GM12878 (cell line): ENCODE measurements around the gene GNGT2. TPM values are rescaled to one million over a fixed set of nuclear protein-coding genes. Genes with fewer than 3 reads are reported as not detected.

ENCODE experiments used
- BRCA1 ChIP-seq: IDR thresholded peaks from 2 replicates; pipeline ENCODE4 v1.6.1; 2011; ENCODE audit warnings: low read depth, low read length, improper control_type of control experiment
- CBX3 ChIP-seq: fragments of 200-600 bp; sonication (generic); IDR thresholded peaks from 2 replicates; pipeline ENCODE4 v1.6.1; 2016; ENCODE audit warnings: low read depth, borderline replicate concordance
- CREB1 ChIP-seq: IDR thresholded peaks from 2 replicates; pipeline ENCODE4 v1.6.1; 2012; ENCODE audit warnings: low read depth, mild to moderate bottlenecking, inconsistent platforms
- KAT2A ChIP-seq: conservative IDR thresholded peaks from 2 replicates; pipeline ENCODE4 v1.6.1; 2011; ENCODE audit warnings: low read depth, low read length; ENCODE audit not compliant: control insufficient read depth
- NFXL1 ChIP-seq: fragments of 450-650 bp; IDR thresholded peaks from 2 replicates; pipeline ENCODE4 v1.6.1; 2017; ENCODE audit warnings: antibody characterized with exemption, mild to moderate bottlenecking, borderline replicate concordance
- NR2F1 ChIP-seq: fragments of 450-650 bp; conservative IDR thresholded peaks from 2 replicates; pipeline ENCODE4 v1.6.1; 2017; ENCODE audit warnings: mild to moderate bottlenecking
- PBX3 ChIP-seq: IDR thresholded peaks from 2 replicates; pipeline ENCODE4 v1.6.1; 2011; ENCODE audit warnings: mild to moderate bottlenecking, low read depth, low read length, moderate library complexity; ENCODE audit not compliant: insufficient replicate concordance
- POLR2AphosphoS5 ChIP-seq: IDR thresholded peaks from 2 replicates; pipeline ENCODE4 v1.6.1; 2011; ENCODE audit warnings: mild to moderate bottlenecking, low read length, inconsistent platforms
- RBBP5 ChIP-seq: fragments of 200-600 bp; sonication (generic); conservative IDR thresholded peaks from 2 replicates; pipeline ENCODE4 v1.6.1; 2016
- SREBF1 ChIP-seq: IDR thresholded peaks from 2 replicates; pipeline ENCODE4 v1.6.1; 2012; ENCODE audit warnings: mild to moderate bottlenecking, low read length
- SREBF2 ChIP-seq: IDR thresholded peaks from 2 replicates; pipeline ENCODE4 v1.6.1; 2012; ENCODE audit warnings: mild to moderate bottlenecking, low read length
- TAF1 ChIP-seq: IDR thresholded peaks from 2 replicates; pipeline ENCODE4 v1.6.1; 2011; ENCODE audit warnings: mild to moderate bottlenecking, low read depth, low read length, borderline replicate concordance
- TCF3 ChIP-seq: IDR thresholded peaks from 2 replicates; pipeline ENCODE4 v1.6.1; 2012; ENCODE audit warnings: low read depth, mild to moderate bottlenecking, low read length, borderline replicate concordance; ENCODE audit not compliant: insufficient read depth
- WRNIP1 ChIP-seq: IDR thresholded peaks from 2 replicates; pipeline ENCODE4 v1.6.1; 2011; ENCODE audit warnings: low read depth, low read length, improper control_type of control experiment, borderline replicate concordance
- YBX1 ChIP-seq: fragments of 450-650 bp; IDR thresholded peaks from 2 replicates; pipeline ENCODE4 v1.6.1; 2016; ENCODE audit warnings: antibody characterized with exemption
- ZBTB40 ChIP-seq: fragments of 450-650 bp; IDR thresholded peaks from 2 replicates; pipeline ENCODE4 v1.6.1; 2016; ENCODE audit warnings: mild to moderate bottlenecking, moderate library complexity, borderline replicate concordance
- polyA plus RNA-seq, 11 experiments: library from polyadenylated mRNA; depleted of rRNA in 4 of 11; unstranded in 6 of 11; stranded (reverse) in 5 of 11; fragments of >200 nt; fragmentation: Nextera tagmentation in 4 of 11; fragmentation: Illumina TruSeq in 1 of 11; extraction: Ambion mirVana in 4 of 11; extraction: Trizol in 1 of 11; gene quantifications; 1 replicate in 1 of 11; 2 replicates in 10 of 11; pipeline versions ENCODE4 v1.2.1 to v1.2.3, GENCODE V29; 2011 to 2016; ENCODE audit warnings: inconsistent platforms in 2 of 11, missing spikeins in 2 of 11, low read depth in 1 of 11
- total RNA-seq, 4 experiments: library from RNA; depleted of rRNA in 3 of 4; stranded (reverse); fragments of >200 nt in 3 of 4; fragmentation: Illumina TruSeq in 1 of 4; extraction: Trizol in 1 of 4; gene quantifications; 2 replicates each; pipeline versions ENCODE4 v1.2.1 to v1.2.3, GENCODE V29; 2013 to 2021
- TF ChIP-seq, protein P1 (sequence below): IDR thresholded peaks from 2 replicates; pipeline ENCODE4 v1.6.1; 2012; ENCODE audit warnings: low read depth, low read length, improper control_type of control experiment
- TF ChIP-seq, protein P2 (sequence below): IDR thresholded peaks from 2 replicates; pipeline ENCODE4 v1.6.1; 2011; ENCODE audit warnings: low read depth, low read length, improper control_type of control experiment, borderline replicate concordance
- TF ChIP-seq, protein P3 (sequence below): fragments of 450-650 bp; IDR thresholded peaks from 2 replicates; pipeline ENCODE4 v1.6.1; 2017; ENCODE audit warnings: mild to moderate bottlenecking

The GNGT2 gene
- total and polyA plus RNA-seq, 10 of the 15 experiments (the other 5 are each of a cell fraction or from before 2014, with no cell fraction given), result 15.3 to 60.4 (median 32.0) TPM

- TF ChIP-seq, protein P1, sequence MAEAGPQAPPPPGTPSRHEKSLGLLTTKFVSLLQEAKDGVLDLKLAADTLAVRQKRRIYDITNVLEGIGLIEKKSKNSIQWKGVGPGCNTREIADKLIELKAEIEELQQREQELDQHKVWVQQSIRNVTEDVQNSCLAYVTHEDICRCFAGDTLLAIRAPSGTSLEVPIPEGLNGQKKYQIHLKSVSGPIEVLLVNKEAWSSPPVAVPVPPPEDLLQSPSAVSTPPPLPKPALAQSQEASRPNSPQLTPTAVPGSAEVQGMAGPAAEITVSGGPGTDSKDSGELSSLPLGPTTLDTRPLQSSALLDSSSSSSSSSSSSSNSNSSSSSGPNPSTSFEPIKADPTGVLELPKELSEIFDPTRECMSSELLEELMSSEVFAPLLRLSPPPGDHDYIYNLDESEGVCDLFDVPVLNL, result no peak
- TF ChIP-seq WRNIP1, result no peak
- TF ChIP-seq SREBF1, result no peak
- no peak for TF ChIP-seq RBBP5
- TF ChIP-seq YBX1, result no peak
- no peak for TF ChIP-seq SREBF2
- TF ChIP-seq NR2F1, result no peak
- TF ChIP-seq TCF3, result no peak
- TF ChIP-seq CREB1, result peak; percentile 81
- TF ChIP-seq ZBTB40, result no peak
- TF ChIP-seq NFXL1, result no peak
- TF ChIP-seq CBX3, result no peak
- no peak for TF ChIP-seq KAT2A
- peak; percentile 10 for TF ChIP-seq PBX3
- TF ChIP-seq POLR2AphosphoS5, result peak; percentile 40; the same call in 1 of the 2 replicates
- TF ChIP-seq, protein P2, sequence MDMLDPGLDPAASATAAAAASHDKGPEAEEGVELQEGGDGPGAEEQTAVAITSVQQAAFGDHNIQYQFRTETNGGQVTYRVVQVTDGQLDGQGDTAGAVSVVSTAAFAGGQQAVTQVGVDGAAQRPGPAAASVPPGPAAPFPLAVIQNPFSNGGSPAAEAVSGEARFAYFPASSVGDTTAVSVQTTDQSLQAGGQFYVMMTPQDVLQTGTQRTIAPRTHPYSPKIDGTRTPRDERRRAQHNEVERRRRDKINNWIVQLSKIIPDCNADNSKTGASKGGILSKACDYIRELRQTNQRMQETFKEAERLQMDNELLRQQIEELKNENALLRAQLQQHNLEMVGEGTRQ, result no peak
- TF ChIP-seq TAF1, result no peak
- TF ChIP-seq BRCA1, result no peak
- TF ChIP-seq, protein P3, sequence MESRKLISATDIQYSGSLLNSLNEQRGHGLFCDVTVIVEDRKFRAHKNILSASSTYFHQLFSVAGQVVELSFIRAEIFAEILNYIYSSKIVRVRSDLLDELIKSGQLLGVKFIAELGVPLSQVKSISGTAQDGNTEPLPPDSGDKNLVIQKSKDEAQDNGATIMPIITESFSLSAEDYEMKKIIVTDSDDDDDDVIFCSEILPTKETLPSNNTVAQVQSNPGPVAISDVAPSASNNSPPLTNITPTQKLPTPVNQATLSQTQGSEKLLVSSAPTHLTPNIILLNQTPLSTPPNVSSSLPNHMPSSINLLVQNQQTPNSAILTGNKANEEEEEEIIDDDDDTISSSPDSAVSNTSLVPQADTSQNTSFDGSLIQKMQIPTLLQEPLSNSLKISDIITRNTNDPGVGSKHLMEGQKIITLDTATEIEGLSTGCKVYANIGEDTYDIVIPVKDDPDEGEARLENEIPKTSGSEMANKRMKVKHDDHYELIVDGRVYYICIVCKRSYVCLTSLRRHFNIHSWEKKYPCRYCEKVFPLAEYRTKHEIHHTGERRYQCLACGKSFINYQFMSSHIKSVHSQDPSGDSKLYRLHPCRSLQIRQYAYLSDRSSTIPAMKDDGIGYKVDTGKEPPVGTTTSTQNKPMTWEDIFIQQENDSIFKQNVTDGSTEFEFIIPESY, result no peak
These were observed 20.5 kb upstream of the GNGT2 start, which contains the start of gene PHOSPHO1 (continued) for GRCh38 chr17:49230636-49231562.
